Germinal center (tissue), 1 donor: ENCODE results near the gene OSGIN1.

Source experiments
- DNase-seq: peaks from one replicate; pipeline ENCODE4 v3.0.0; 2012; ENCODE audit warnings: mixed read lengths, low spot score

The OSGIN1 gene

GRCh38 chr16:84007520-84007919 is 54.5 kb downstream of the OSGIN1 start:
- no peak for DNase-seq

- no peak for DNase-seq
These were observed 54.9 kb downstream of the OSGIN1 start for GRCh38 chr16:84007965-84008364.

GRCh38 chr16:84009282-84009681 is 56.2 kb downstream of the OSGIN1 start:
- no peak for DNase-seq

- DNase-seq: peak; percentile 83
These were observed 60.9 kb downstream of the OSGIN1 start for GRCh38 chr16:84013787-84014569.

GRCh38 chr16:84014570-84015327 is 61.7 kb downstream of the OSGIN1 start:
- no peak for DNase-seq

GRCh38 chr16:84015399-84015798 is 62.4 kb downstream of the OSGIN1 start:
- DNase-seq: no peak
